Stimulated activated naive B cell treated with anti-CD40 and anti-IgM and Interleukin-4, amounts not matched to agents 10 μg/mL and 1 μg/mL and 100 μg/mL, for 72 hours (primary cell): ENCODE data around the gene PNN.
A peak's percentile ranks its signal among the peaks of the same experiment; 100 is the strongest.
"Not testable (repeated sequence)": the region's sequence is repeated elsewhere in the genome, so short reads cannot be mapped to it uniquely, and the experiment has no call there.

Experiments
- ATAC-seq, 2 donors: fragments of 150-1000 bp; cut with Tn5 transposase; replicated peaks; 2 replicates each; pipeline ENCODE4 v1.10.0; 2021; ENCODE audit warnings: moderate library complexity in 1 of 2
- DNase-seq: peaks from one replicate; pipeline ENCODE4 v3.0.0; 2021
- H3K27ac Mint-ChIP-seq: one replicate; pipeline ENCODE4 v1.8.0; 2022; ENCODE audit warnings: mild to moderate bottlenecking, mixed read lengths
- H3K27me3 Mint-ChIP-seq, 2 donors: one replicate each; pipeline ENCODE4 v1.8.0; 2022; ENCODE audit warnings: mixed read lengths in 2 of 2
- H3K36me3 Mint-ChIP-seq, 2 donors: one replicate each; pipeline ENCODE4 v1.8.0; 2022; ENCODE audit warnings: mixed read lengths in 2 of 2, mild to moderate bottlenecking in 1 of 2
- H3K4me1 Mint-ChIP-seq, 2 donors: one replicate each; pipeline ENCODE4 v1.8.0; 2022; ENCODE audit warnings: mixed read lengths in 2 of 2, mild to moderate bottlenecking in 1 of 2
- H3K4me3 Mint-ChIP-seq, 2 donors: one replicate each; pipeline ENCODE4 v1.8.0; 2022; ENCODE audit warnings: mild to moderate bottlenecking in 2 of 2, mixed read lengths in 2 of 2, moderate library complexity in 1 of 2
- H3K9me3 Mint-ChIP-seq, 2 donors: one replicate each; pipeline ENCODE4 v1.8.0; 2022; ENCODE audit warnings: mixed read lengths in 2 of 2, mild to moderate bottlenecking in 1 of 2

The PNN gene

DNA sequence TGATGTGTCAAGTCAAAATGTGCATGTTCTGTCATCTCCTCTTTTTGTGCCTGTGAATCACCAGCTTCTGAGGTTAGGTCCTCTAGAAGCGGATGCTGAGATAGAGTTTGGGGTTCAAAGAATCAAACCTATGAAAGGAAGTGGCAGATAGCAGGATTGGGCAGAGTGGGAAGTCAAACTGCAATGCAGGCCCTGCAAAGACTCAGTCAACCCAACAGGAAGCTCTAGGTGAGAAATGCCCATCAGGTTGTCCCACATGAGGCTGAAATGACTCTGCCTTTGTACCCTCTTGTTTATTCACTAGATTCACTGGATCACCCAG lies 54.1 kb downstream of the PNN start:
- H3K4me3 Mint-ChIP-seq = no peak overlapping the region
- DNase-seq = no peak
- H3K27ac Mint-ChIP-seq = no peak overlapping the region
- H3K27me3 Mint-ChIP-seq = peaks cover 0 to under 1% of the 10 kb centered on the region in 2 donors
- no peaks in the 10 kb centered on the region for H3K9me3 Mint-ChIP-seq
- no peaks in the 10 kb centered on the region for H3K4me1 Mint-ChIP-seq
- ATAC-seq = no peak
- H3K36me3 Mint-ChIP-seq = no peaks in the 10 kb centered on the region

GRCh38 chr14:39229601-39230110 lies 54.6 kb downstream of the PNN start:
- no peak for DNase-seq
- Mint-ChIP-seq H3K27ac (no peak overlapping the region), H3K36me3 (no peaks in the 10 kb centered on the region), H3K27me3 (no peaks in the 10 kb centered on the region), H3K4me1 (no peaks in the 10 kb centered on the region), H3K9me3 (no peaks in the 10 kb centered on the region), H3K4me3 (no peak overlapping the region)
- ATAC-seq = no peak

- H3K4me1 Mint-ChIP-seq = no peaks in the 10 kb centered on the region
- DNase-seq (no peak), ATAC-seq (no peak)
- H3K9me3 Mint-ChIP-seq = no peaks in the 10 kb centered on the region
- no peaks in the 10 kb centered on the region for H3K36me3 Mint-ChIP-seq
- H3K4me3 Mint-ChIP-seq = no peak overlapping the region
- H3K27ac Mint-ChIP-seq = no peak overlapping the region
- no peaks in the 10 kb centered on the region for H3K27me3 Mint-ChIP-seq
Observed at GRCh38 chr14:39230416-39231035, 55.5 kb downstream of the PNN start.

GRCh38 chr14:39231751-39232553 lies 56.9 kb downstream of the PNN start:
- H3K36me3 Mint-ChIP-seq, H3K4me1 Mint-ChIP-seq, H3K27ac Mint-ChIP-seq, H3K4me3 Mint-ChIP-seq, H3K9me3 Mint-ChIP-seq, DNase-seq, H3K27me3 Mint-ChIP-seq: not testable (repeated sequence)
- ATAC-seq = peak; percentile 64 to 65
